Nephron progenitor cell (in vitro differentiated cells): Measurements from ENCODE around the gene GUCD1.
"Not testable (repeated sequence)": the region's sequence is repeated elsewhere in the genome, so short reads cannot be mapped to it uniquely, and the experiment has no call there.

ENCODE experiments used
- DNase-seq: peaks from one replicate; pipeline ENCODE4 v3.0.0; 2021
- H3K27ac Mint-ChIP-seq: 2 replicates; pipeline ENCODE4 v1.8.0; 2021; ENCODE audit warnings: mild to moderate bottlenecking, moderate library complexity, mixed read lengths
- H3K27me3 Mint-ChIP-seq: 2 replicates; pipeline ENCODE4 v1.8.0; 2021; ENCODE audit warnings: mild to moderate bottlenecking, low read depth, mixed read lengths; ENCODE audit not compliant: poor library complexity
- H3K36me3 Mint-ChIP-seq: 2 replicates; pipeline ENCODE4 v1.8.0; 2021; ENCODE audit warnings: low read depth, mixed read lengths
- H3K4me1 Mint-ChIP-seq: 2 replicates; pipeline ENCODE4 v1.8.0; 2021; ENCODE audit warnings: mixed read lengths
- H3K4me3 Mint-ChIP-seq: 2 replicates; pipeline ENCODE4 v1.8.0; 2021; ENCODE audit warnings: mild to moderate bottlenecking, moderate library complexity, mixed read lengths
- H3K9me3 Mint-ChIP-seq: 2 replicates; pipeline ENCODE4 v1.8.0; 2021; ENCODE audit warnings: mild to moderate bottlenecking, moderate library complexity, mixed read lengths
- TF ChIP-seq, protein P1 (sequence below): fragments of 200-600 bp; sonication (generic); IDR thresholded peaks from 2 replicates; pipeline ENCODE4 v1.5.0; 2021; ENCODE audit warnings: antibody characterized with exemption

Gene GUCD1

GRCh38 chr22:24554313-24555164, at the start of gene GUCD1:
GUCD1 (minus strand) TSS chr22:24555138; CDS start chr22:24554991, 147 bp downstream.
- TF ChIP-seq, protein P1, sequence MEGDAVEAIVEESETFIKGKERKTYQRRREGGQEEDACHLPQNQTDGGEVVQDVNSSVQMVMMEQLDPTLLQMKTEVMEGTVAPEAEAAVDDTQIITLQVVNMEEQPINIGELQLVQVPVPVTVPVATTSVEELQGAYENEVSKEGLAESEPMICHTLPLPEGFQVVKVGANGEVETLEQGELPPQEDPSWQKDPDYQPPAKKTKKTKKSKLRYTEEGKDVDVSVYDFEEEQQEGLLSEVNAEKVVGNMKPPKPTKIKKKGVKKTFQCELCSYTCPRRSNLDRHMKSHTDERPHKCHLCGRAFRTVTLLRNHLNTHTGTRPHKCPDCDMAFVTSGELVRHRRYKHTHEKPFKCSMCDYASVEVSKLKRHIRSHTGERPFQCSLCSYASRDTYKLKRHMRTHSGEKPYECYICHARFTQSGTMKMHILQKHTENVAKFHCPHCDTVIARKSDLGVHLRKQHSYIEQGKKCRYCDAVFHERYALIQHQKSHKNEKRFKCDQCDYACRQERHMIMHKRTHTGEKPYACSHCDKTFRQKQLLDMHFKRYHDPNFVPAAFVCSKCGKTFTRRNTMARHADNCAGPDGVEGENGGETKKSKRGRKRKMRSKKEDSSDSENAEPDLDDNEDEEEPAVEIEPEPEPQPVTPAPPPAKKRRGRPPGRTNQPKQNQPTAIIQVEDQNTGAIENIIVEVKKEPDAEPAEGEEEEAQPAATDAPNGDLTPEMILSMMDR = no peak
- Mint-ChIP-seq H3K9me3 (no peaks in the 10 kb centered on the region), H3K27ac (peak within 1 kb of the TSS; percentile 99), H3K4me3 (peak within 1 kb of the TSS; percentile 93), H3K36me3 (peaks cover 20% of the 10 kb centered on the region), H3K27me3 (peaks cover 4% of the 10 kb centered on the region), H3K4me1 (peaks cover 51% of the 10 kb centered on the region)
- DNase-seq = peak; percentile 46

DNA sequence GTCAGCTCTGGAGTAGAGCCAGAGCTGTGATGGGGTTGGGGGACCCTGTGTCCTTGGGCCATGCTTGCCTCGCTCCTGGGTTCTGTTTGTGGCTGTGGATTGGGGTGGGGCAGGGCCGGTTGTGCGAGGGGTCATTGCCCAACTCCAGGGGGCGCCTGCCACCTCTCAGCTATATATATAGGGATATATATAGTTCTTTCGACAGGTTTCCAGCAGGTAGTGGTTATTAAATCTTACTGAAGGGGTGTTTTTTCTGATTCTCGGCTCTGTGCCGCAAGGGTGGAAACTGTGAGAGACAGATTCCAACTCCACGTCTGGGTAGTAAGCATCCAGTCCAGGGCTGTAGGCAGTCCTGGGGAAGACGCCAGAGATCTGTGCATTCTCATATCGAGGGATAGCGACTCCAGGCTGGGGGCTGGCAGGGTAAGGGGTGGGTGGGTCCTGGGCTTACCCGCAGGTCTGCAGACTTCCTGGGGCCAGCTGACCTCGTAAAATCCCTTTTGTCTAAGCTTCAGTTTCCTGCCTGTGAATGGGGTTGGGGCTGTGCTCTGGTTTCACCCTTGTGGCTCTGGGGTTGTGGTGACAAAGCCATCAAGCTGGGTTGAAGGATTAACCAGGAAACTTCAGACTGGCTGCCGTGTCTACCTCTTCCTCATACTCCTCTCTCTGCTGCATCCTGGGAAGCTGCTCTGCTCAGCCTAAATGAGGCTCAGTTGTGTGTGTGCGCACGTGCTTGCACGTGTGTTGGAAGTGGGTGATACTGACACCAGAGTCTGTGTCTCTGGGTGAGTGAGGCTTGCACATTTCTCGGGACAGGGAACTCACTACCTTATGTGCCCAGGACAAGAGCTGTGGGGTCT, 49.1 kb upstream of the GUCD1 start:
- TF ChIP-seq, protein P1 = peak; percentile 18
- not testable (repeated sequence) for H3K27me3 Mint-ChIP-seq, H3K9me3 Mint-ChIP-seq, H3K36me3 Mint-ChIP-seq
- Mint-ChIP-seq H3K27ac (peak overlapping the region; percentile 74), H3K4me1 (peaks cover 19% of the 10 kb centered on the region), H3K4me3 (peak overlapping the region; percentile 70)
- DNase-seq = peak; percentile 48

- Mint-ChIP-seq H3K4me1 (peaks cover 19% of the 10 kb centered on the region), H3K27ac (peak within 1 kb of the TSS; percentile 29), H3K4me3 (peak within 1 kb of the TSS; percentile 70)
- peak; percentile 34 for DNase-seq
- H3K9me3 Mint-ChIP-seq, H3K27me3 Mint-ChIP-seq, H3K36me3 Mint-ChIP-seq: not testable (repeated sequence)
These were observed 48.2 kb upstream of the GUCD1 start, which contains the start of gene GGT1 for GRCh38 chr22:24602847-24603769. GGT1 (plus strand) TSS chr22:24603193; CDS start chr22:24611082, 7,889 bp downstream.

DNA sequence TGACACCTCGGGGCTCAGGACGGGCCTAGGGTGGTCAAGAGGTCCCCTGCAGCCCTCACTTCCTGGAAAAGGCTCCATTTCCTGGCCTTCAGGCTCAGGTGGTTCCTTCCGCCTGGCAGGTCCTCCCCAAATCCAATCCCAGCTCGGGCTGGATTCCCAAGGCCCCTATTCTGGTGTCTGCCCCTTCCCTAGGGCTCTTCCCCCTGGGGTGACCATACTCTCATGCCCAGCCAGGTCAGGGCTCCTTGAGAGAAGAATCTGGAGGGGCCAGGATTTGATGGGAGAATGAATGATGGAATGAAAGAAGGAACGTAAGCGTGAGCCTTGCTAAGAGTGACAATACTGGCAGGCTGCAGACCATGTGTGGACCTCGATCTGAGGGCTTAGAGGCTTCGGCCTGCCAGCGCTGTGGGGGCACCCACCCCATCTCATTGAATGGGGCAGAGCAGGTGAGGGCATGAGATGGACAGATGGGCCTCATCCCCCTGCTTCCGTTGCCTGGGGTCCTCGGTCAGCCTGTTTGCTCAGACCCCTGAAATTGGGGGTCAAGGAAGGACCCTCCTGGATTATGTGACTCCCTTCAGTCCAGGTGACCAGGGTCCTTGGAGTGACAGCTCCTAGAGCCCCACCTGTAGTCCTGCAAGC, 47.3 kb upstream of the GUCD1 start:
- H3K27ac Mint-ChIP-seq, H3K27me3 Mint-ChIP-seq, H3K36me3 Mint-ChIP-seq, H3K9me3 Mint-ChIP-seq, DNase-seq: not testable (repeated sequence)
- Mint-ChIP-seq H3K4me3 (peak overlapping the region; percentile 51), H3K4me1 (peaks cover 19% of the 10 kb centered on the region)

GRCh38 chr22:24601217-24602104, 46.5 kb upstream of the GUCD1 start:
- Mint-ChIP-seq H3K4me1 (peaks cover 19% of the 10 kb centered on the region), H3K27me3 (peaks cover 4% of the 10 kb centered on the region), H3K27ac (no peak overlapping the region), H3K36me3 (no peaks in the 10 kb centered on the region), H3K9me3 (no peaks in the 10 kb centered on the region), H3K4me3 (no peak overlapping the region)
- DNase-seq = no peak
- TF ChIP-seq, protein P1 = no peak

DNA sequence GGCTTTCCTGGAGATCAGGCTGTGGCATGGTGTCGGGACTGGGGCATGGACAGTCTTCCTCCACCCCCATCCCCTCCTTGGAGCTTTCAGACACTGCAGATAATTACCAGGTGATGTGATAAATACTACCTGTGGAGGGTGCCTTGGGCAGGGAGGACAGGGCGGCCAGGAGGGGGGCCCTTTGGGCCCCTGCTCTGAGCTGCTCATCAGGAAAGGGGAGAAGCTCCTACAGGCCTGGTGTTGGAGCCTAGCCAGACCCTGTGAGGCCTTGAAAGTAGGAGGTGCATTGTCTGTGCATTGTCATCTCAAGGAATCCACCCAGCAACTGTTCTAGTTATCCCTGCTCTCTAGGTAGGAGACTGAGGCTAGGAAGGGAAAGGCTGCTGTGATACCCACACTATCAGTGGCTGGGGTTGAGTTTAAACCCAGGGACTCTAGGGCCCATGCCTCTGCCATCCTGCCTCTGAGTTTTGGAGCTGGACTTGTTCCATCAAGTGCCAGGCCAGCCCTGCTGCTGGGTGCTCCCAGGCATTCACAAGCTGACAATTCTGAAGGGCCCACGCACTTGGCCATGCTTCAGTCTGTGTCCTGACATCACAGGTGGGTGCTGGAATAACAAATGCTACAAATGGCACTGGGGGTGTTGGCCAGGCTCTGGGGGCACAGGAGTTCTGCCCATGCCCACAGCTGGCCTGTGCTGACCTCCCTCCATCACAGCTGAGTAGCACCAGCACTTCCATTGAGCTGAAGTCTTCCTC, 45.2 kb upstream of the GUCD1 start:
- not testable (repeated sequence) for H3K27me3 Mint-ChIP-seq, H3K27ac Mint-ChIP-seq, H3K4me3 Mint-ChIP-seq, DNase-seq, H3K9me3 Mint-ChIP-seq, H3K36me3 Mint-ChIP-seq
- peaks cover 22% of the 10 kb centered on the region for H3K4me1 Mint-ChIP-seq
